T-helper 22 cell (primary cell): Measurements from ENCODE around the gene EFNA2.
"Not testable (repeated sequence)": the region's sequence is repeated elsewhere in the genome, so short reads cannot be mapped to it uniquely, and the experiment has no call there.

Source experiments
- DNase-seq: peaks from one replicate; pipeline ENCODE4 v3.0.0-alpha.2; 2020; ENCODE audit warnings: low read depth

Gene EFNA2

DNA sequence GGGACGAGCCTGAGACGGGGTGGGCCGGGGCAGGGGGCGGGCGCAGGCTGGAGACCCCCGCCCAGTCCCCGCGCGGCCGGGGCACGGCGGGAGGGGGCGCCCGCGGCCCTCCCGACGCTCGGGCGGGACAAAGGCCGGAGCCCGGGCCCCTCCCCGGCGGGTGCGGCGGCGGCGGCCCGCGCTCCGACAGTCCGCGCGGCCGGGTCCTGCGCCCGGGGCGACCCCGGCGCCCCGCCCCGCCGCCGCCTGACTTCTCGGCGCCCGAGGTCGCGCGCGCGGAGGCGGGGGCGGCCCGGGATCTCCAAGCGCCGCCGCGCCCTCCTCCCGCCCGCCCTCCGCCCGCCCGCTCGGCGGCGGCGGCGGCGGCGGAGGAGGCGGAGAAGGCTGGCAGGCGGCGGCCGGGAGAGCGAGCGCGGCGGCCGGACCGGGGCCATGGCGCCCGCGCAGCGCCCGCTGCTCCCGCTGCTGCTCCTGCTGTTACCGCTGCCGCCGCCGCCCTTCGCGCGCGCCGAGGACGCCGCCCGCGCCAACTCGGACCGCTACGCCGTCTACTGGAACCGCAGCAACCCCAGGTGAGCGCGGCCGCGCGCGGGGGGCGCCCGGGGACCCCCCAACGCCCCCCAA is at the start of gene EFNA2:
Gene EFNA2 (plus strand): TSS at position 137 of the 624 bp plus-strand sequence. CDS start 296 bp downstream, at position 433.
- no peak for DNase-seq

DNA sequence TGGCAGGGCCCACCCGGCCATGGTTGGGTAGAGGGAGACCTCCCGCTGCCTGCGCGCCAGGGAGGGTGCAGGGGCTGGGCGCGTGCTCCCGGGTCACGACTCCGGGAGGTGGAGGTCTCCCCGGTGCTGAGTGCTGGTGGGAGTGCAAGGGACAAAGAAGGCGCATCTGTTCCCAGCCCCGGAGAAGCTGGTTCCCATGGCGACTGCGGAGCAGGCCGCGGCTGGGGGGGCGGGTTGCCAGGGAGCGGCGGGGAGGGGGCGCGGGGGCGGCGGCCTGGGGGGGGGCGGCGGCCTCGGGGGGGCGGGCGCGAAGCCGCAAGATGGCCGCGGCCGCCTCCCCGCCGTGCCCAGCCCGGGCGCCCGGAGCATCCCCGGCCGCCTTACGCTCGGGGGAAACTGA is 49.1 kb upstream of the EFNA2 start:
- no peak for DNase-seq

DNA sequence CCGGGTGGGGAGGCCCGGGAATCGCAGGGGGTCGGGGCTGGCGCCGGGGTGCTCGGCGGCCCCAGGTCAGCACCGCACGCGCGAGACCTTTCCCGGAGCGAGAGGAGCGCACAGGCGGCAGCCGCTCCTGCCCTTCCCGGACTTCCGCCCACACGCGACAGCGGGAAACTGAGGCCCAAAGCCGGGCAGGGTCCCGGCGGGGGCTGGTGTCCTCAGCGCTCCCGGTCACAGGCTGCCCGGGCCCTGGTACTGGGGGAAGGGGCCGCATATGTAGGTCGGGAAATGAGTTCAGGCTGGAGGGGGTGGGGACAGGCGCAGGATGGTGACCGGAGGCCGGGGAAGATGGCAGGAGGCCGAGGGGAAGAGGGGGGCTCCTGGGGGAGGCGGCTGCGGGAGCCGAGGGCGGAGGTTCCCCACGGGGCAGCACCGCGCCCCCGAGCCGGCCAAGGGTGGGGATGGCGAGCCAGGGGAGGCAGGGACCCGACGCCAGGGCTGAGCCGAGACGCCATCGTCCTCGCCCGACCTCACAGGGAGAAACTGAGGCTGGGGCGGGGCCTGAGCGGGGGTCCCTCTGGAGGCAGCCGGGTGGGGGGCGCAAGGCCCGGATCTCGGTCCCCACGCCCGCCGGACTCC is 48.5 kb upstream of the EFNA2 start:
- no peak for DNase-seq

DNA sequence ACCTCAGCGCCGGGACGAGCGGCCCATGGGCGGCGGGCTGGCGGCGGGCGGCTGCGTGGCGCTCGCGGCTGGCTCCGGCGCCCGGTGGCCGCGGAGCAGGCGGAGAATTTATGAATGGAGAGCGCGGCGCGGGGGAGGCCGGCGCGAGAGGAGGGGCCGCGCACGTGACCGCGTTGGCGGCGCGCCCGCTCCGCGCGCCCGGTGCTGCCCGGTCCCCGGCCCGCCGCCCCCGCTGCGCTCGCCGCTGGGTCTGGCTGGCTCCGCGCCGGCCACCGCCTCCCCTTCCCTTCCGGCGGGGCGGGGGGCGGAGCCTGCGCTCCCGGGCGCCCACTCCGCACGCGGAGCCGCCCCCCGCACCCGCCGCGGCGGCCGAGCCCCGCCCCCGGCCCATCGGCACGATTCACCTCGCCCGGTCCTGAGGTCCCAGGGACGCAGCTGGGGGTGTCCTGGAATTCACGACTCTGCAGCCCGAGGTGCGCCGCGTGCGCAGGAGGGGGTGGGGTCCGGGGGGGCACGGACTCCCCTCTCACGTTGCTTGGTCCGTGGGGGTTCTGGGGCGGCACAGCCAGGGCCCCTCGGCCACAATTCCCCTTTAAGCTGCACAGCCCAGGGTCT is 47.8 kb upstream of the EFNA2 start, which contains the start of gene CBARP:
Gene CBARP (minus strand): TSS at position 252 of the 615 bp plus-strand sequence. CDS start 1,905 bp downstream, outside the sequence.
- DNase-seq = no peak

DNA sequence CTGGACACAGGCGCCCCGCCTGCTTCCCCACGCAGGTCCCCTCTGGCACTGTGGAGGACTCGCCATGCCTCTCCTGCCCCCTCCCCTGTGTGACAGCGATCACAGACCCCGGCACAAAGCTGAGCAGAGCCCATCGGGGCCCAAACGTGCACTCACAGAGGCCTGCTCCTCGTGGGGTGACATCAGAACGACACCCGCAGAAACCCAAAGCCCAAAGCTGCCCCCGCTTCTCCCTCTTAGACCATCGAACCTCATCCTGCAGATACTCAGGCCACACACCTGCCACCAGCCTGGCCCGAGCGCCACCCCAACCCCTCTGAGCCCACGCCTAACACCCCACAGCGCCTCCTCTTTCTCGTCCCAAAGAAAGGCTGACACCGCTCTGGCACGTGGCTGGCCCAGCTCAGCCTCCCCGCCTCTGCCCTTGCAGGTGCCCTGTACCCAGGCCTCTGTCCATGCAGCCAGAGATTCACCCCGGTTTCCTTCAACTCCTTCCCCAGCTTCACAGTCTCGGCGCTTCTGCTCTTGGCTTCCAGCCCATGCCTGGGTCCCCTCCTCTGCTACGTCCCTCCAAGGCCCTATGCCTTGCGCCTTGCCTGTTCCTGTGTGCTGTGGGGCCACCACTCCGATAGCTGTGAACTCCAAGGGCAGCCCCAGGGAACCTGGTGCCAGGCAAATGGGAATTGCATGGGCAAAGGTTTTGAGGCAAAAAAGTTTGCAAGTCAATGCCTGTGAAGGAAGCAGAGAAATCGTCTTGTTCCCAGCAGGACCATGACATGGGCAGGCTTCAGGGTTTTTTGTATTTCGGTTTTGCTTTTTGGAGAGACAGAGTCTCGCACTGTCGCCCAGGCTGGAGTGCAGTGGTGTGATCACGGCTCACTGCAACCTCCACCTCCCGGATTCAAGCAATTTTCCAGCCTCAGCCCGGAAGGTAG is 47.0 kb upstream of the EFNA2 start:
- DNase-seq = no peak

DNA sequence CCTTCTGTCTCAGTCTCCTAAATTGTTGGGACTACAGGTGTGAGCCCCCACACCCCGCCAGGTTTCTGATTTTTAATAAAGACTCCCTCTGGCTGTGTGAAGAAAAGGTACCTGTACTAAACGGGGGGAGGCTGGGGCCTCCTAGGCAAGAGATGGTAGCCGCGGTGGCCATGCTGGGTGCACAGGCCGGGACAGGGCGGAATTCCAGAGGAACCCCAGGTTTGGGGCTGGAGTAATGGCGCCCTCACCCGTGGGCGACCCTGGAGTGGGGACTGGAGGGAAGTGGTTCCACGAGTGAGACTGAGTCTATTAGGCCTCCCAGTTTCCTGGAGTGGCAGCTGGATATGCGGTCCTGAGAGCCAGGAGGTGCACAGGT is 46.3 kb upstream of the EFNA2 start:
- DNase-seq = no peak

DNA sequence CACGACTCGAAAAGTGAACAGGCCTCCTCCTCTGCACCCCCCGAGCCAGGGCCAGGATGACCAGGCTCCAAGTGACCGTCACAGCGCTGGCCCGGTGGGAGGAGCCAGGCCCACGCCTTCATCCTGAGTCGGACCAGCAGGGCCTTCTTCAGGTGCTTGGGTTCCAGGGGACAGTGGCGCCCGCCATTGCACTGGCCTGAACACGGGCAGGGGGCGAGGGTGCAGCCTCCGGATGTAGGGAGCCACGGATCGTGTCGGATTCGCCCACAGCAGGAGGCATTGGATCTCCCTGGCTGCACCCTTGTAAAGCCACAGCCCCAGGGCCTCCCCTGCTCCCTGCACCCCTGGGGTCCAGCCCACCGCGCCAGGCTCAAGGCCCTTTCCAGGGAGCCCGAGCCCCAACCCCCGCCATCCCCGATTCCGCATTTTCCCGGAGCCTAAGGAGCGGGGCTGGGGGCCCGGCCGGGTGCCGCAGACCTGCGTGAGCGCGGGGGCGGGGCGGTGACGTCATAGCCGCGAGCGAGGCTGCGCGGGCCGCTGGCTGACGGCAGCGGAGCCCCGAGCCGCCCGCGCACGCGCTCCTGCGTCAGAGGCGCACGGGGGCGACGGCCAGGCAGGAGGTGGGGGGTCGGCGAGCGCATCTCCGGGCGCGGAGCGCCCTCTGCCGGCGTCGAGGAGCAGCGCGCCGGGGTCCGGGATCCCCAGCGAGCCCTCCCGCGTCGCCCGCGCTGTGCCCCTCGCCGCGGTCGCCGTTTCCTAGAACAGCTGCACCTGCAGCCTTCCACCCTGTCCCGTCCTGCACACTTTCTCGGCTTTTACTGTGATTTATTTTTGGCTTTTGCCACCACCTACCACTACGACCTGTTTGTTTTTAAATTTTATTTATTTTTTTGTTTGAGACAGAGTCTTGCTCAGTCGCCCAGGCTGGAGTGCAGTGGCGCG is 45.6 kb upstream of the EFNA2 start:
- DNase-seq = peak; percentile 91

DNA sequence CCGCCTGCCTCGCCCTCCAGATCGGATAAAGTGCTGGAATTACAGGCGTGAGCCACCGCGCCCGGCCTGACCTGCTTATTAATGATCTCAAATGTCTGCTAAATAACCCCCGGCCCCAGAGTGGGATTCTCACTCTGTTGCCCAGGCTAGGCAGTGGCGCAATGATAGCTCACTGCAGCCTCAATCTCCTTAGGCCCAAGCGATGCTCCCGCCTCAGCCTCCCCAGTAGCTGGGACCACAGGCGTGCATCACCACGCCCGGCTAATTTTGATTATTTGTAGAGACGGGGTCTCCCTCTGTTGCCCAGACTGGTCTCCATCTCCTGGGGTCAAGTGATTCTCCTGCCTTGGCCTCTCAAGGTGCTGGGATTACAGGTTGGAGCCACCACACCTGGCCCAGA is 44.7 kb upstream of the EFNA2 start:
- DNase-seq = no peak

DNA sequence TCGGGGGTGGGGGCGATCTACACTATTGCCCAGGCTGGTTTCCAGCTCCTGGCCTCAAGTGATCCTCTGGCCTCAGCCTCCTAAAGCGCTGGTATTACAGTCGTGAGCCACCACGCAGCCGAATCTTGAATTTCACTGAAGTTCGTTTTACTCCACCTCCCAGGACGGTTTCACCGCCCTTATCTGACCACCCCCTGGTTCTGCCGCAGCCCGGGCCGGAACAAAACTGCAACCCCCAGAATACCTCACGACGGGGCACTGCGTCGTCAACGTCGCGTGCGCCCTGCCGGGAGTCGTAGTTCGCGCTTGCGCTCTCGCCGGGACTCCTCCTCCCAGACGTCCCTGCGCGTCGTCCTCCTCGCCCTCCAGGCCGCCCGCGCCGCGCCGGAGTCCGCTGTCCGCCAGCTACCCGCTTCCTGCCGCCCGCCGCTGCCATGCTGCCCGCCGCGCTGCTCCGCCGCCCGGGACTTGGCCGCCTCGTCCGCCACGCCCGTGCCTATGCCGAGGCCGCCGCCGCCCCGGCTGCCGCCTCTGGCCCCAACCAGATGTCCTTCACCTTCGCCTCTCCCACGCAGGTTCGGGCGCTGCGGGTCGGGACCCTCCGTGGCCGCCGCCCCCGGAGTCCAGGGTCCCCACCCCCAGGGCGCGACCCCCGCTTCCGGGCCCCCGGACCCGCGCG is 44.1 kb upstream of the EFNA2 start, which contains the start of gene ATP5F1D:
Gene ATP5F1D (plus strand): TSS at position 335 of the 679 bp plus-strand sequence. CDS start 100 bp downstream, at position 435.
- DNase-seq = peak; percentile 82

DNA sequence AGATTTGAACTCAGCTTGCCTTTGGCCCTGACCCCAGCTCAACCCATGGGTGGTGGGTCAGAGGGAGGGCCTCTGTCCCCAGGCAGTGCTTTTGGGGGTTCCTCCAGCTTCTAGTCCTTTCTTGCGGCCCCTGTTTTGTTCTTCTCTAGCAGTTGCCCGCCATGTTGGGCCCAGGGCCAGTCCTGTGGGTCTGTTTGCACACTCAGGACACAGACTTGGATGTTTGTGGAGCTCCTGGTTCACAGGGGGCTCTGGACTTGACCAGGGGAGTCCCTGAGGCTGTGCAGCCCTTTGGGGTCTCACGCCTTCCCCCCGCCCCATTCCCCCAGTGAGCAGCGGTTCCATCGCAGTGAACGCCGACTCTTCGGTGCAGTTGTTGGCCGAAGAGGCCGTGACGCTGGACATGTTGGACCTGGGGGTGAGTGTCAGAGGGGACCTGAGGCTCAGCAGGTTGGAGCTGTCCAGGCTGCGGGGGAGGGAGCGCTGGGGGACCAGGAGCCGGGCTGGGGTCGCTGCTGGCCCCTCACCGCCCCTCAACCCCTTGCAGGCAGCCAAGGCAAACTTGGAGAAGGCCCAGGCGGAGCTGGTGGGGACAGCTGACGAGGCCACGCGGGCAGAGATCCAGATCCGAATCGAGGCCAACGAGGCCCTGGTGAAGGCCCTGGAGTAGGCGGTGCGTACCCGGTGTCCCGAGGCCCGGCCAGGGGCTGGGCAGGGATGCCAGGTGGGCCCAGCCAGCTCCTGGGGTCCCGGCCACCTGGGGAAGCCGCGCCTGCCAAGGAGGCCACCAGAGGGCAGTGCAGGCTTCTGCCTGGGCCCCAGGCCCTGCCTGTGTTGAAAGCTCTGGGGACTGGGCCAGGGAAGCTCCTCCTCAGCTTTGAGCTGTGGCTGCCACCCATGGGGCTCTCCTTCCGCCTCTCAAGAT is 41.6 kb upstream of the EFNA2 start:
- peak; percentile 69 for DNase-seq

DNA sequence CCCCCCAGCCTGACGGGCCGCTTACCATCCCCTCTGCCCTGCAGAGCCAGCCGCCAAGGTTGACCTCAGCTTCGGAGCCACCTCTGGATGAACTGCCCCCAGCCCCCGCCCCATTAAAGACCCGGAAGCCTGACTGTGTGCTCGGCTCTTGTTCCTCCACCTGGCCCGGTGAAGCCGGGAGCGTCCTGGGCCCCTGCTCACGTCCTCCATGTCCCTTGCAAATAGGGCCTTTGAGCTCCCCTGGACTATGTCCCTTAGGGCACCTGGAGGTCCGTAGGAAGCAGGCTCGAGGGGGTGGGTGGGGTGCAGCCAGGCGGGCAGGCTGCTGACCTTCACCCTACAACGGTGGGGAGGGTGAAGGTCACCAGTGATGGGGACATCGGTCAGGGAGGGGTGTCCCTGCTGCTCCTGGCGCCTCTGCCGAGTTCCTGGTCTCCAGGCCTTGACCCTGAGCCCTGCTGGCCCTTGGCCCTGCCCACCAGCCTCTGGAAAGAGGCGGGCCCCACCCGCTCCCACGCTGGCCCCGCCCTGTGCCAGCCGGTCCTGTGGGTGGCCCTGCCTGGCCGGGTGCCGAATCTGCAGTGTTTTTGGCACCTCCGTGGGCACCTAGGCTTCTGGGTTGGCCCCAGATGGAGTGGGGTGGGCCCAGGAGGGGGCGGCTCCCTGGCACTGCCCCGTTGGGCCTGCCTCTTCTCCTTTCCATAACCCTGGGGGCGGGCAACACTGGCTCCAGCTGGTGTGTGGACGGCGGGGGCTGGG is 40.8 kb upstream of the EFNA2 start:
- DNase-seq = no peak

DNA sequence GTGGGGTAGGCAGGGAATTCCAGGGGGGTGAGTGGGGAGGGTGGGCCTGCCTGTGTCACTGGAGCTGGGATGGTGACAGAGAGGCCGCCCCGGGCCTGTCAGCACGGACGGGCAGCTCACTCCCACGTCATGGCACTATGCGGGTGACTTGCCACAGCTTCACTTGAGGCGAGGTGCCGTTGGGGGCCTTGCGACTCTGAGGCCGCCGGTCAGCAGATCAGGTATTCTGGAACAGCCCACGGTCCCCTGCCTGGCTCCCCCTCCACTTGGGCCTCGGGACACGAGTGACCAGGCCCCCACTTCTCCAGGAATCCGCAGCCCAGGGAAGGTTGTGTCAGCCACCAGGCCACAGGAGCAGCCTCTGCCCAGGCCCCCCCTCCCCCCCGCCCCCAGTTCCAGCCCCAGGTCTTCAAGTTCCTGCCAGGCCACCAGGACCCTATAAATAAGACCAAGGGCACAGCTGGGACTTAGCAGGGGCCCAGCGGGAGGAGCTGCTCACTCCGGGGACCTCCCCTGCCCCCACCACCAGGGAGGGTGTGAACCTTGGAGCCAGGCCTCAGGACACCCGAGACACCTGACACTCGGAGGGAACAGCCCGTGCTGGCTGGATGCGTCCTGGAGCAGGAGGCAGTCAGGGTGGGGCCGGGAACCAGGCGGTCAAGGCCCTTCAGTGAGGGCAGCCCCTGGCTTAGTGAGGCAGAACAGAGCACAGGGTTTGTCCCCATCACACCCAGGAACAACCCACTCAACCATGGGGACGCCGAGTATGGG is 40.0 kb upstream of the EFNA2 start:
- DNase-seq = no peak

DNA sequence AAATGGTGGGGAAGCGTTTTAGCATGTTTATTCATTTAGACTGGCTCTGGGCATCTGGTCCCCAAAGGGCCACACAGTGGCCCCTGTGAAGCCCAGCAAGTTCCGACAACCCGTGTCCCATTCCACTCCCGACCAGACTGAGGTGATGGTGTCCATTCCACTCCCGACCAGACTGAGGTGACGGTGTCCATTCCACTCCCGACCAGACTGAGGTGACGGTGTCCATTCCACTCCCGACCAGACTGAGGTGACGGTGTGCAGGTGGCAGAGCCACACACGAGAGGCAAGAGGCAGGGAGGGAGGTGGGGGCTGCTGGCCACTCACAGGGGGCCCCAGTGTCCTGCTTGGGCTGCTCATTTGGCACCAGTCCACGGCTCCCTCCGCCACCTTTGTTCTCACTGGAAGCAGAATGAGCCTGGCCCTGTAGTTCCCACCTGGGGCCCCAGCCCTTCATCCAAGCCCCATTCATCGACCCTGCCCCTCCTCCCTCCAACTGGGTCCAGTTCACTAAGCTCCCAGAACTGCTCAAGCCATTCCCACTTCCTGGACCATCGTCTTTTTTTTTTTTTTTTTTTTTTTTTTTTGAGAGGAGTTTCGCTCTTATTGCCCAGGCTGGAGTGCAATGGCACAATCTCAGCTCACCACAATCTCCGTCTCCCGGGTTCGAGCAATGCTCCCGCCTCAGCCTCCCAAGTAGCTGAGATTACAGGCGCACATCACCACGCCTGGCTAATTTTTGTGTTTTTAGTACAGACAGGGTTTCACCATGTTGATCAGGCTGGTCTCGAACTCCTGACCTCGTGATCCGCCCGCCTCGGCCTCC is 39.2 kb upstream of the EFNA2 start:
- DNase-seq = not testable (repeated sequence)

DNA sequence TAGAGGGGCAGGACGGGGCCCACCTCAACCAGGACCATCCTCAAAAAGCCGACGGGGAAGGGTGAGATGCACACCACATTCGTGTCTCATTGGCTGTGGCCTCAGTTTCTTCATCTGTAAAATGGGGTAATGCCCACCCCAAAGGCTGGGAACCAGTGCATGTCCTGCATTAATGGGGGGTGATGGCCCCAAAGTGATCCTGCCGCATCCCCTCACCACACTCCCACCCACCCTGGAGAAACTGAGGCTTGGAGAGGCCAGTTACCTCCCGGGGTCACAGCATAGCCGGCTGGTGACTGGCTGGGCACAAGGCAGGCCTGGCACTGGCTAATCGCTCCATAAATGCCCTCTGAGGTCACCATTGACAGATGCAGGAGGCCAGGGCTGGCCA is 37.9 kb upstream of the EFNA2 start:
- DNase-seq = no peak

DNA sequence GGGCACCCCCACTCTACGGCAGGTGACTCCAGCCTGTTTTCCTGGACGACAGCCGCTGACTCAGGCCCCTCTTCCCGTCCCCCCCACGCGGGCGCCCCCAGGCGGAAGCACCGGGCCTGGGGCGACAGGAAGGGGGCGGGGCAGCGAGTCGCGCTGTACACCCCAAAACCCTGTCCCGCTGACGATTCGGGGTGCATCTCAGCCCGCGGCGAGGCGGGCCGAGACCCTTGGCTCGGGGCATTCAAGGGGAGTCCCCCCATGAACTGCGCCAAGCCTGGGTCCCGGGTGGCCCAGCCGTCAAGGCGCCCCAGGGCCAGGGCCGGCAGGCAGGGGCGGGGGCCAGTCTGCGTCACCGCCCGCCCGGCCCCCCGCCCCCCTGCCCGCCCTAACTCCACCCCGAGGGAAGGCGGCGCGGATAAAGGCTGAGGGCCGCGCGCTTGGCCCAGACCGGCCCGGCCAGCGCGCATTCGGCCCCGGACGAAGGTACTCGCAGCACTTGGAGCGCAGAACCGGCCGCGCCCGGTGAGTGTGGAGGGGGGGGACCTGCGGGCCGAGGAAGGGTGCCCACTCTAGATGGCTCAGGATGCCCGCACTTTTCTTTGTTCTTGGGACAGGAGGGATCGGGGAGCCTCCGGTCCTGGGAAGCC is 37.4 kb upstream of the EFNA2 start, which contains the start of gene MIDN:
Gene MIDN (plus strand): TSS at position 445 of the 647 bp plus-strand sequence. CDS start 1,714 bp downstream, outside the sequence.
- peak; percentile 76 for DNase-seq

DNA sequence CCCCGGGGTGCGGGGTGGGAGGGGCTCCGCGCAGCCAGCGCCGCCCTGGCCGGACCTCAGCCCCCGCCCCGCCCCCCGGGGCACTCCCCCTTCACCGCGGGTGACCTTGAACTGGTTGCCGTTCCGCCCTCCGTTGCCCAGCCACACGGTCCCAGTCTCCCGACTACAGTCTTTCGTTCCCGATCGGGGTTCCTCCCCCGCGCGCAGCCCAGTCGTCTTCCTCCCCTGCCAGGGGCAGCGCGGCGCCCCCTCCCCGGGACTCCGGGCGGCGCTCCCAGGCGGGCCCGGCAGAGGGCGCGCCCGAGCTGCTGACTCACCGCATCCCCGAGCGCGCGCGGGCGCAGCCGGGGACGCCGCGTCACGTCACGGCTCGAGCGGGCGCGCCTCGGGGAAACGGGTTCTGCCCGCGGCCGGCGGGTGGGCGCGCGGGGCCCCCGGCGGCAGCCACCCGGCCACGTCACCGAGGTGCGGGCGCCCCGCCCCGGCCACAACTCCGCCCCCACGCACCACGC is 36.8 kb upstream of the EFNA2 start:
- peak; percentile 80 for DNase-seq
